Smooth muscle cell of the brain vasculature (primary cell): Measurements from ENCODE around the gene TMEM150B.

Source experiments
- DNase-seq: peaks from one replicate; pipeline ENCODE4 v3.0.0-alpha.2; 2012; ENCODE audit warnings: low read depth, low spot score

Gene TMEM150B

GRCh38 chr19:55354698-55355212 is 29.6 kb upstream of the TMEM150B start, which contains the start of gene COX6B2:
TSS of gene COX6B2 (minus strand) at chr19:55354719. CDS start at chr19:55354521, 198 bp downstream.
- no peak for DNase-seq

DNA sequence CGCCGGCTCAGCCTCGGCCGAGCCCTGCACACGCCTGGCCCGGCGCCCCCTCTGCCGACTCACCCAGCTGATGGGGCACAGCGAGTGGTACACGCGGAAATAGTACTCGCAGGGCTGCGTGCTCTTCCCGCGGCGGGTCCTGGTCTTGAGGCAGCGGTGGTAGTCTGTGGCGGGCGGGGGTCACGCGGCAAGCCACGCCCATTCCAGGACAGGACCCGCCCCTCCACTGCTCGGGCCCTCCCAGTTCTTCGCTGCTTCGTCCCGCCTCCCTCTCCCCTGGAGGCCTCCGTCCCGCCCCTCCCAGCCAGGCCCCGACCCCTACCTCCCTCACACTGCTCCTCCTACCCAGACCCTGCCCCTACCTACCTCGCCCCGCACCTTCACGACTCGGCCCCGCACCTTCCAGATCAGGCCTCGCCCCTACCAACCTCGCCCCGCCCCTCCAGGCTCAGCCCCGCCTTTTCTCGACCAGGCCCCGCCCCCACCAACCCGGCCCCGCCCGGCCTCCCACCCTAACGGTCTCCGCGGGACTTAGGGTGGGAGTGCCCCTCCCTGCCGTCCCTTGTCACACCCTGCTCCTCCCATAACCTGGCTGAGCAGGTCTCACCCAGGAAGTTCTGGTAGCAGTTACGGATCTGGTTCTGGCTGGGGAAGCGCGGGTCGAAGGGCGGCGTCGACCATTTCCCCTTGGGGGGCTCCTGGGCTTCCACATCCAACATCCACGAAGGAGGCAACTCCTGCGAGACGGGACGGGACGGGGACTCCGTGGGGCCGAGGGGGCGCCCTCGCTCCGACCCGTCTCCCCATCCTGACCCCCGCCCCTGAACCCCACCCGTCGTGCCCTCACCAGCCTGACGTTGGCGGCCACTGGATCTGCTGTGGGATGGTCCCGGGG is 28.9 kb upstream of the TMEM150B start:
- no peak for DNase-seq

DNA sequence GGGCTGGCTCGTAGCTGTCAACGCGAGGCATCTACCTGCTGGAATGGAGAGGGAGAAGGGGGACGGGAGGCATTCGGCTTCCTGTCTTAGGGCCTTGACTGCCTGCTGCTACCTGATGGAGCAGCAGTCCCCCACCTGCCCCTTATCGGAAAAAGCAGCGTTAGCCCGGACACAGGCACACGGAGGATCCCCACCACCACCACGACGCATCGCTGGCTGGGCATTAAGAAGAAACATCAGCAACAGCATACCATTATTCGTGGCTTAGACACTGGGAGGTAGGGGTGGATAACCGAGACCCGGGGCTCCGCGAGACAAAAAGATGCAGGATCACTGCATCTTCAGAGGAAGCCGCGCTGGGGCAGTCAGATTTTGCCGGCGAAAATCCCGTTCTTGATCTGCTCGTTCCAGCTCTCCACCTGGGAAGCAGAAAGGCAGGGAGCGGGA is 28.2 kb upstream of the TMEM150B start:
- DNase-seq = no peak

GRCh38 chr19:55352549-55353145 is 27.5 kb upstream of the TMEM150B start:
- no peak for DNase-seq

DNA sequence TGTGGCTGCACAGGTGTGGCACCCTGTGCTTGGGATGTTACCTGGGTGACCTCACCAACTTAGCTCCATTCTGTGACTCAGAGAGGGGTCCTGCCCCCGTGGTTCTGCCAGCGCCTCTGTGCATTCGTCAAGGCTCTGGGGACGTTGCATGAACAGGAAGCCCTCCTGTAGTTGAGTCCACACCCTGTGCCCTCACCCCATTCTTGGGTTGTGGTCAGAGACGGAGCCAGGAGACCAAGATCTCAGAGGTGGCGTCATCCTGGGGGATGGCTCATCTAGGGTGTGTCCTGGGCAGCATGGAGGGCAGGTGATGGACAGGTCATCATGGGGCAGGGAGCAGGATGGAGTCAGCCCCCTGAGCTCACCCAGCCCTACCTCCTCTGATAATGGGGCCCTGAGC is 26.9 kb upstream of the TMEM150B start:
- DNase-seq = no peak

DNA sequence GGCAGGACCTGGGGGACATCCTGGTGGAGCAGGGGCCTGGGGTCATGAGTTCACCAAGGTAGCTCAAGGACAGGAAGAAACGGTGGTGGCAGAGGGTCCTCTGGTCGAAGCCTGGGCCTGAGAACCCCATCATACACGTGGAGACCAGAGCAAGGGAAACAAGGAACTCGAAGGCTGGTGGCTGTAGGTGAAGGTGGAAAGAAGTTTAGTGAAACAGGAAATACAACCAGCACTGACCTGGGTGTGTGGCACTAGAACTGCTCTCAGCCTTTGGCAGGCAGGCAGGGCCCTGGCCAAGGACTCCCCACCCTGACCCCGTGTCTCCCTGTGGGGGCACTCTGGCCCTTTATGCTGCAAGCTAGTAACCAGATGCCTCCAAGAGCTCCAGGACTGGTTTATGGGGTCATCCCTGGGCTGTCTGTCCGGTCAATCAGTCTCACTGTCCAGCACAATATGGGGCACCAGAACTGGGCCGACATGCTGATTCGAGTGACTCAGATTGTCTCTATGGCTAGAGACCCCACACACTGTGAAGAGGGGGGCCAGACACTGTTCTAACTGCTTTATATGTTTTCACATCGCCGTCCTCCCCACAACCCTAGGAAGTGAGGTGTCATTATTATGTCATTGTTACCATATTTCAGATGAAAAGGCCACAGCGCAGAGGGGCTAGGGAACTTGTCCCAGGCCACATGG is 25.6 kb upstream of the TMEM150B start:
- DNase-seq = no peak

GRCh38 chr19:55348317-55349034 is 23.3 kb upstream of the TMEM150B start:
- DNase-seq = no peak

- DNase-seq = no peak
Measured at GRCh38 chr19:55347442-55348009, 22.4 kb upstream of the TMEM150B start.

DNA sequence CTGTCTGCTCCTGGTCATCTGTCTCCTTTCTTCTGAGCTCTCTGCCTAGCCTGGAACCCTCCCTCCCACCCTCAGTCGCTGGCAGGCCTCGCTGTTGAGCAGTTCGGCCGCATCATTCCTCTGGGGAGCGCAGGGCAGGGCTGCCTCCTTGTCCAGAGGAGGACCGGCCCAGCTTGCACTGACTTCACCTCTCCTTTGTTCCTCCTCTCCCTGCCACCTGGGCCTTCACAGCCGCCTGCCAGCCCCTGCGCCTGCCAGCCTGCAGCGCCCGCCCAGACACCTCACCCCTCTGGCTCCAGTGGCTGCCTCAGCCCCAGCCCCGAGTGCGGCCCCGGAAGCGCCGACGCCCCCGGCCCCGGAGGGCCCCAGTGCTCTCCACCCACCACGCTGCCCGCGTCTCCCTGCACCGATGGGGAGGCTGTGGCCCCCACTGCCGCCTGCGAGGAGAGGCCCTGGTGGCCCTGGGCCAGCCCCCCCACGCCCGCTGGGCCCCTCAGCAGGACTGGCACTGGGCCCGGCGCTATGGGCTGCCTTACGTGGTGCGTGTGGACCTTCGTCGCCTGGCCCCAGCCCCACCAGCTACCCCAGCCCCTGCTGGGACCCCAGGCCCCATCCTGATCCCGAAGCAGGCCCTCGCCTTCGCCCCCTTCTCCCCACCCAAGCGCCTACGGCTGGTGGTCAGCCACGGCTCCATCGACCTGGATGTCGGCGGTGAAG is 21.7 kb upstream of the TMEM150B start:
- DNase-seq = no peak

- DNase-seq = no peak
Measured at GRCh38 chr19:55345818-55346724, 20.9 kb upstream of the TMEM150B start.

- DNase-seq = no peak
Measured at GRCh38 chr19:55345101-55345817, 20.1 kb upstream of the TMEM150B start.

- DNase-seq = no peak
Measured at GRCh38 chr19:55344444-55344843, 19.3 kb upstream of the TMEM150B start.

DNA sequence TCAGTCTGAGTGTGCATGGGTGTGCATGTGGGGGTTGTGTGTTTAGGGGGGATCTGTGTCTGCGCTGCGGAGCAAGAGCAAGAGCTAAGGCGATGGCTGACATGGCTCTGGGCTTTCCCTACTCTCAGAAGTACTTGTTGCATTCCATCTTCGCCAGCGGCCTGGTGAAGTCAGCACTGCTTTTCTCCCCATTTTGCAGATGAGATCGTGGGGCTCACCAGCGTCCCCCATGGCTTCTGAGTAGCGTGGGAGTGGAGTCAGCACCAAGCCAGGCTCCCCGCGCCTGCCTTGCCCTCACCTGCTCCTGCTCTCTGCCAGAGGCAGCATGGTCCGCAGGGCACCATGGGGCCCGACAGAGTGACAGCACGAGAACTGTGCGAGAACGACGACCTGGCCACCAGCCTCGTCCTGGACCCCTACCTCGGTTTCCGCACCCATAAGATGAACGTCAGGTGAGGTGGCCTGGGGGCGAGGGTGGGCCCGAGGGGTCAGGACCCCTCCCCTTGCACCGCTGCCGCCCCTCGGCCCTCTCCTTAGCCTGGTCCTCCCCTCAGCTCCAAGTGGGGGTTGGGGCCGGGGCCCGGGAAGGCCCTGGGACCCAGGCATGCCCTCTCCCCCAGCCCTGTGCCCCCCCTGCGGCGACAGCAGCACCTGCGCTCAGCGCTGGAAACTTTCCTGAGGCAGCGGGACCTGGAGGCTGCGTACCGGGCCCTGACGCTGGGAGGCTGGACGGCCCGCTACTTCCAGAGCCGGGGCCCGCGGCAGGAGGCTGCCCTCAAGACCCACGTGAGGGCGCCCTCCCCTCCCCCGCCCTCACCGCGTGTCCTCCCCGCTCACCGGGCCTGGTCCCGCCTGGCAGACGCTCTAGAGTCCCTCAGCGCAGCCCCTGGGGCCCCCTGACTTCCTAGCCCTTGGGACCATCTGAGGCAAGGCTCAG is 16.7 kb upstream of the TMEM150B start:
- no peak for DNase-seq

DNA sequence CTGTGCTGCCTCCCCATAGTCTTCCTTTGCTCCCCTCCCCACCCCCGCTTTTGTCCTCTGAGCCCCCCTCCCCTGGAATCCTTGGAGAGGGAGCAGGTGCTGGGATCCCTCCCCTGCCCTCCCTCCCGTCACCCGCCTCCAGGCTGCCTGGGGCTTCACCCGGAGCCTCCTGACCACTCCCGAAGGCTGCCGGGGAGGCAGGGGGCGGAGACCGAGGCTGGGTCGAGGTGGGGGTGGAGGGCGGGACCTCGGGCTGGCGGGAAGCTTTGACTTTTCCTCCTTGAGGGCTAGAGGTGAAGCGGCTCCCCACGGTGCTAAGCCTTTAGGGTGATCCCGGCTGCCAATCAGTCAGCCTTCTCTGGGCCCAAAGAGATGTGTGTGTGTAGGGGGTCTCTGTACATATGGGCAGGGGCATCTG is 16.0 kb upstream of the TMEM150B start:
- no peak for DNase-seq

GRCh38 chr19:55340784-55341147 is 15.6 kb upstream of the TMEM150B start:
- DNase-seq = no peak

GRCh38 chr19:55339889-55340783 is 15.0 kb upstream of the TMEM150B start:
- no peak for DNase-seq
